Kidney tubule cell (primary cell): ENCODE data around the gene DRC7.

Experiments
- DNase-seq: peaks from one replicate; pipeline ENCODE4 v3.0.0-alpha.2; 2018; ENCODE audit warnings: low spot score

Gene DRC7

GRCh38 chr16:57751539-57752202, 57.1 kb downstream of the DRC7 start:
- no peak for DNase-seq

GRCh38 chr16:57752203-57752580, 57.6 kb downstream of the DRC7 start:
- DNase-seq: no peak

- DNase-seq: no peak
Measured at GRCh38 chr16:57752581-57753447, 58.2 kb downstream of the DRC7 start.

- DNase-seq: no peak
Measured at GRCh38 chr16:57753448-57754353, 59.1 kb downstream of the DRC7 start.

- no peak for DNase-seq
Measured at GRCh38 chr16:57754354-57755060, 59.9 kb downstream of the DRC7 start.

- DNase-seq: no peak
Measured at GRCh38 chr16:57755061-57755684, 60.6 kb downstream of the DRC7 start.

- DNase-seq: no peak
Measured at GRCh38 chr16:57755726-57756423, 61.3 kb downstream of the DRC7 start.

- no peak for DNase-seq
Measured at GRCh38 chr16:57756424-57757325, 62.1 kb downstream of the DRC7 start.

- peak; percentile 80 for DNase-seq
Measured at GRCh38 chr16:57757326-57757786, 62.8 kb downstream of the DRC7 start.

GRCh38 chr16:57757883-57758282, 63.3 kb downstream of the DRC7 start:
- DNase-seq: no peak

- DNase-seq: no peak
Measured at GRCh38 chr16:57758331-57759117, 63.9 kb downstream of the DRC7 start.

GRCh38 chr16:57759131-57759530, 64.5 kb downstream of the DRC7 start:
- DNase-seq: no peak

- DNase-seq: no peak
Measured at GRCh38 chr16:57759541-57760356, 65.1 kb downstream of the DRC7 start.

- DNase-seq: no peak
Measured at GRCh38 chr16:57760357-57761160, 66.0 kb downstream of the DRC7 start.

- DNase-seq: no peak
Measured at GRCh38 chr16:57761301-57761700, 66.7 kb downstream of the DRC7 start.

GRCh38 chr16:57761957-57762356, 67.4 kb downstream of the DRC7 start:
- DNase-seq: no peak
